Peyer's patch (tissue), 4 donors: ENCODE measurements around the gene LRP5.

ENCODE experiments used
- CTCF ChIP-seq, 6 experiments: fragments of 450-650 bp in 4 of 6; fragments of 200-600 bp in 2 of 6; sonication (generic) in 1 of 6; IDR thresholded peaks; one replicate each; pipeline ENCODE4 v1.5.1; 2017 to 2019; ENCODE audit warnings: antibody characterized with exemption in 6 of 6, mild to moderate bottlenecking in 3 of 6, moderate library complexity in 1 of 6
- POLR2A ChIP-seq, 2 donors: fragments of 450-650 bp; IDR thresholded peaks; one replicate each; pipeline ENCODE4 v1.5.1; 2017; ENCODE audit warnings: antibody characterized with exemption in 2 of 2, mild to moderate bottlenecking in 2 of 2, moderate library complexity in 2 of 2

DNA sequence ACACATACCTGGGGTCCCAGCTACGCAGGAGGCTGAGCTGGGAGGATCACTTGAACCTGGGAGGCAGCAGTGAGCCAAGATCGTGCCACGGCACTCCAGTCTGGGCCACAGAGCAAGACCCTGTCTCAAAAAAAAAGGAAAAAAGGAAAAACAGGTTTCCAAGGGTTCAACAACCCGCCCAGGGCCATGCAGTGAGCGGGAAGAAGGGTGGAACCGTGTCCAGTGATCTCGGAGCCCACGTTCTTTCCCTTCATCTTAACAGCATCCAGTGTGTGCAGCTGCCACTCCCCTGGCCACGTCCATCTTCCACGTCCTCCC is 14.9 kb upstream of the LRP5 start:
- TF ChIP-seq CTCF (IDR thresholded peaks at IDR 0.05), result no peak
- TF ChIP-seq POLR2A (IDR thresholded peaks at IDR 0.05), result no peak
